Endothelial cell (in vitro differentiated cells): ENCODE results near the gene APC. TPM values are rescaled to one million over a fixed set of nuclear protein-coding genes. Genes with fewer than 3 reads are reported as not detected.
"Not testable (repeated sequence)": the region's sequence is repeated elsewhere in the genome, so short reads cannot be mapped to it uniquely, and the experiment has no call there.

Experiments
- DNase-seq: peaks from one replicate; pipeline ENCODE4 v3.0.0; 2021; ENCODE audit warnings: low spot score
- H3K27ac Mint-ChIP-seq: one replicate; pipeline ENCODE4 v1.8.0; 2021; ENCODE audit warnings: mixed read lengths, inconsistent platforms; ENCODE audit not compliant: unreplicated experiment
- H3K27me3 Mint-ChIP-seq: one replicate; pipeline ENCODE4 v1.8.0; 2021; ENCODE audit warnings: mild to moderate bottlenecking, moderate library complexity, mixed read lengths, inconsistent platforms; ENCODE audit not compliant: unreplicated experiment
- H3K36me3 Mint-ChIP-seq: one replicate; pipeline ENCODE4 v1.8.0; 2021; ENCODE audit warnings: mild to moderate bottlenecking, low read depth, mixed read lengths, inconsistent platforms; ENCODE audit not compliant: unreplicated experiment
- H3K4me1 Mint-ChIP-seq: one replicate; pipeline ENCODE4 v1.8.0; 2021; ENCODE audit warnings: mild to moderate bottlenecking, mixed read lengths, inconsistent platforms; ENCODE audit not compliant: unreplicated experiment
- H3K4me3 Mint-ChIP-seq: one replicate; pipeline ENCODE4 v1.8.0; 2021; ENCODE audit warnings: mild to moderate bottlenecking, mixed read lengths, inconsistent platforms; ENCODE audit not compliant: unreplicated experiment
- H3K9me3 Mint-ChIP-seq: one replicate; pipeline ENCODE4 v1.8.0; 2021; ENCODE audit warnings: mixed read lengths, inconsistent platforms; ENCODE audit not compliant: unreplicated experiment
- CTCF ChIP-seq: fragments of 200-600 bp; sonication (generic); IDR thresholded peaks from one replicate; pipeline ENCODE4 v1.5.0; 2021; ENCODE audit warnings: antibody characterized with exemption; ENCODE audit not compliant: unreplicated experiment
- total RNA-seq: library from RNA; stranded (reverse); fragmentation: NEBNext Ultra II Directional; extraction: Animal tissue kit (Norgen Biotek cat#: 25700); gene quantifications from one replicate; pipeline ENCODE4 v1.2.1, GENCODE V29; 2021; ENCODE audit not compliant: unreplicated experiment

The APC gene
- total RNA-seq, 1 donor from 2014 or later, result 66.5 TPM

- H3K36me3 Mint-ChIP-seq, result no peaks in the 10 kb centered on the region
- no peaks in the 10 kb centered on the region for H3K9me3 Mint-ChIP-seq
- peaks cover 1% of the 10 kb centered on the region for H3K27me3 Mint-ChIP-seq
- H3K4me3 Mint-ChIP-seq, result no peak overlapping the region
- H3K4me1 Mint-ChIP-seq, result peaks cover 4% of the 10 kb centered on the region
- TF ChIP-seq CTCF, result no peak
- DNase-seq, result no peak
- H3K27ac Mint-ChIP-seq, result no peak overlapping the region
Measured at GRCh38 chr5:112849912-112850311, 112.2 kb downstream of the APC start.

GRCh38 chr5:112854651-112855050 is 117.0 kb downstream of the APC start:
- no peak for DNase-seq
- no peaks in the 10 kb centered on the region for H3K4me1 Mint-ChIP-seq
- peaks cover 3% of the 10 kb centered on the region for H3K27me3 Mint-ChIP-seq
- no peak overlapping the region for H3K4me3 Mint-ChIP-seq
- no peak overlapping the region for H3K27ac Mint-ChIP-seq
- H3K9me3 Mint-ChIP-seq, result no peaks in the 10 kb centered on the region
- no peak for TF ChIP-seq CTCF
- H3K36me3 Mint-ChIP-seq, result no peaks in the 10 kb centered on the region

GRCh38 chr5:112857866-112858265 is 120.2 kb downstream of the APC start:
- no peak overlapping the region for H3K4me3 Mint-ChIP-seq
- H3K27me3 Mint-ChIP-seq, result peaks cover 11% of the 10 kb centered on the region
- peaks cover 4% of the 10 kb centered on the region for H3K36me3 Mint-ChIP-seq
- H3K4me1 Mint-ChIP-seq, result peaks cover 13% of the 10 kb centered on the region
- DNase-seq, result no peak
- TF ChIP-seq CTCF, result no peak
- H3K9me3 Mint-ChIP-seq, result no peaks in the 10 kb centered on the region
- H3K27ac Mint-ChIP-seq, result no peak overlapping the region

- Mint-ChIP-seq H3K4me1 (peaks cover 19% of the 10 kb centered on the region), H3K4me3 (peak overlapping the region; percentile 98), H3K27ac (peak overlapping the region; percentile 96)
- H3K9me3 Mint-ChIP-seq, DNase-seq, H3K27me3 Mint-ChIP-seq, H3K36me3 Mint-ChIP-seq: not testable (repeated sequence)
Measured at GRCh38 chr5:112860571-112860928, 122.9 kb downstream of the APC start.

- Mint-ChIP-seq H3K4me3 (peak within 1 kb of the TSS; percentile 98), H3K9me3 (no peaks in the 10 kb centered on the region), H3K4me1 (peaks cover 19% of the 10 kb centered on the region)
Measured at GRCh38 chr5:112860929-112861637, 123.4 kb downstream of the APC start, which contains the start of gene SRP19. Gene SRP19, plus strand, starts transcription at chr5:112861287. Its CDS starts 90 bp downstream, at chr5:112861377.

More at GRCh38 chr5:112860929-112861637, 123.4 kb downstream of the APC start, which contains the start of gene SRP19:
- peak; percentile 90 for DNase-seq
- peaks cover 4% of the 10 kb centered on the region for H3K36me3 Mint-ChIP-seq
- TF ChIP-seq CTCF, result no peak
- peaks cover 8% of the 10 kb centered on the region for H3K27me3 Mint-ChIP-seq
- peak within 1 kb of the TSS; percentile 96 for H3K27ac Mint-ChIP-seq
